ENCODE results near the gene MTA3.

GRCh38 chr2:42786561-42787345, 218.3 kb downstream of the MTA3 start:
- no peak for TF ChIP-seq CTCF (IDR thresholded peaks at IDR 0.05)
- no peak for TF ChIP-seq EZH2 (IDR thresholded peaks at IDR 0.05; ENCODE audit: borderline replicate concordance, insufficient read depth, low read depth, low read length, poor library complexity, severe bottlenecking)

All from B cell (primary cell).